GM23248 (cell line): Measurements from ENCODE around the gene SERPIND1.

Experiments used
- EZH2 ChIP-seq: fragments of 200-600 bp; sonication (generic); IDR thresholded peaks from 2 replicates; pipeline ENCODE4 v1.6.1; 2018; ENCODE audit warnings: antibody characterized with exemption, mild to moderate bottlenecking; ENCODE audit not compliant: insufficient read depth, poor library complexity, severe bottlenecking
- EZH2phosphoT487 ChIP-seq: fragments of 200-600 bp; sonication (generic); IDR thresholded peaks from 2 replicates; pipeline ENCODE4 v1.6.1; 2018; ENCODE audit warnings: antibody characterized with exemption, moderate library complexity, mild to moderate bottlenecking, low read depth; ENCODE audit not compliant: insufficient read depth

GRCh38 chr22:20773793-20774212 lies at the start of gene SERPIND1:
- TF ChIP-seq EZH2: no peak
- no peak for TF ChIP-seq EZH2phosphoT487
